SU-DHL-6 (cell line): ENCODE data around the gene COLQ.

Experiments
- H2AFZ ChIP-seq: fragments of 200-600 bp; sonication (generic); 2 replicates; pipeline ENCODE4 v1.6.1; 2014; ENCODE audit warnings: low read depth, mild to moderate bottlenecking, moderate library complexity, mixed read lengths, antibody characterized with exemption, low read length; ENCODE audit not compliant: severe bottlenecking
- H3F3A ChIP-seq: fragments of 200-600 bp; shearing (Covaris generic); 2 replicates; pipeline ENCODE4 v1.6.0; 2016; ENCODE audit warnings: antibody characterized with exemption, mild to moderate bottlenecking; ENCODE audit not compliant: insufficient read depth
- H3K27ac ChIP-seq: fragments of 200-600 bp; sonication (generic); 2 replicates; pipeline ENCODE4 v1.5.1; 2016; ENCODE audit warnings: low read depth, mild to moderate bottlenecking, low read length, moderate library complexity, mixed read lengths
- H3K27me3 ChIP-seq: fragments of 200-600 bp; sonication (generic), shearing (Covaris generic); 2 replicates; pipeline ENCODE4 v1.6.0; 2014; ENCODE audit warnings: mild to moderate bottlenecking, low read length
- H3K36me3 ChIP-seq: fragments of 200-600 bp; sonication (generic); 2 replicates; pipeline ENCODE4 v1.6.1; 2014; ENCODE audit warnings: mild to moderate bottlenecking, low read length, mixed read lengths
- H3K4me2 ChIP-seq: fragments of 300-600, 200-600 bp; shearing (Covaris generic), sonication (generic); 2 replicates; pipeline ENCODE4 v1.6.0; 2014; ENCODE audit warnings: low read length, low read depth, mild to moderate bottlenecking; ENCODE audit not compliant: poor library complexity, severe bottlenecking
- H3K4me3 ChIP-seq: fragments of 200-600 bp; sonication (generic); 2 replicates; pipeline ENCODE4 v1.5.1; 2014; ENCODE audit warnings: antibody characterized with exemption, low read length, mild to moderate bottlenecking, mixed read lengths; ENCODE audit not compliant: insufficient read depth, poor library complexity, severe bottlenecking
- H3K79me2 ChIP-seq: fragments of 200-600 bp; sonication (generic); 2 replicates; pipeline ENCODE4 v1.6.1; 2014; ENCODE audit warnings: mild to moderate bottlenecking, low read length, moderate library complexity; ENCODE audit not compliant: insufficient read depth
- H3K9ac ChIP-seq: fragments of 200-600 bp; sonication (generic); 2 replicates; pipeline ENCODE4 v1.7.0; 2014; ENCODE audit warnings: mild to moderate bottlenecking, low read length
- H3K9me2 ChIP-seq: fragments of 200-600 bp; sonication (generic); replicated peaks from 2 replicates; pipeline ENCODE4 v1.6.1; 2014; ENCODE audit warnings: low read length; ENCODE audit not compliant: insufficient read depth
- H3K9me3 ChIP-seq: fragments of 200-600 bp; sonication (generic); 2 replicates; pipeline ENCODE4 v1.6.1; 2014; ENCODE audit warnings: low read length, mixed read lengths; ENCODE audit not compliant: insufficient read depth
- H4K20me1 ChIP-seq: fragments of 200-600 bp; sonication (generic); 2 replicates; pipeline ENCODE4 v1.6.1; 2014; ENCODE audit warnings: low read depth, mild to moderate bottlenecking, antibody characterized with exemption, low read length, moderate library complexity, mixed read lengths
- CTCF ChIP-seq: fragments of 200-600 bp; sonication (generic); IDR thresholded peaks from one replicate; pipeline ENCODE4 v1.5.1; 2017; ENCODE audit warnings: antibody characterized with exemption, mild to moderate bottlenecking, low read length, moderate library complexity; ENCODE audit not compliant: insufficient read depth, poor library complexity, severe bottlenecking
- EZH2phosphoT487 ChIP-seq: fragments of 200-600 bp; sonication (generic), shearing (Covaris generic); conservative IDR thresholded peaks from 2 replicates; pipeline ENCODE4 v1.6.1; 2018; ENCODE audit warnings: mild to moderate bottlenecking, antibody characterized with exemption, low read length, moderate library complexity, mixed read lengths

Gene COLQ

DNA sequence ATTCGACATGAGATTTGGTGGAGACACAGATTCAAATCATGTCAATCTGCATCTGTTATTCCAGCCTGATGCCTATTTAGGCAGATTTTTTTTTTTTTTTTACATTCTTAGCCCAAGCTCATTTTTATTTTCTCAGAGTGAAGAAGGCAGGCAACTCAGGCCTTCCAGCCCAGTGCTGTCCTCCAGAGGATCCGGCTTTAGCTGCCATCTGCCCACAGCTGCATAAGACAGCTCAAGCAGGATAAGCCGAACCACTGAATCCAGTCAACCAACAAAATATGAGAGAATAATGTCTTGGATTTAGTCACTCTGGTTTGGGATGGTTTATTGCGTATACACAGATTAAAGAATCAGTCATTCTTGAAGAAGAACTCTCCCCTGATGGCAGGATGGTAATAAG, 19.9 kb upstream of the COLQ start:
- no peaks in the 10 kb centered on the region for H3K9me3 ChIP-seq
- H3K79me2 ChIP-seq, result no peaks in the 10 kb centered on the region
- H3K4me2 ChIP-seq, result no peak overlapping the region
- H3F3A ChIP-seq, result no peaks in the 10 kb centered on the region
- H3K27ac ChIP-seq, result no peak overlapping the region
- H2AFZ ChIP-seq, result no peak overlapping the region
- no peak overlapping the region for H3K9ac ChIP-seq
- no peaks in the 10 kb centered on the region for H3K9me2 ChIP-seq
- H3K27me3 ChIP-seq, result no peaks in the 10 kb centered on the region
- H4K20me1 ChIP-seq, result no peaks in the 10 kb centered on the region
- H3K4me3 ChIP-seq, result no peak overlapping the region
- H3K36me3 ChIP-seq, result no peaks in the 10 kb centered on the region
- no peak for TF ChIP-seq CTCF
- no peak for TF ChIP-seq EZH2phosphoT487

DNA sequence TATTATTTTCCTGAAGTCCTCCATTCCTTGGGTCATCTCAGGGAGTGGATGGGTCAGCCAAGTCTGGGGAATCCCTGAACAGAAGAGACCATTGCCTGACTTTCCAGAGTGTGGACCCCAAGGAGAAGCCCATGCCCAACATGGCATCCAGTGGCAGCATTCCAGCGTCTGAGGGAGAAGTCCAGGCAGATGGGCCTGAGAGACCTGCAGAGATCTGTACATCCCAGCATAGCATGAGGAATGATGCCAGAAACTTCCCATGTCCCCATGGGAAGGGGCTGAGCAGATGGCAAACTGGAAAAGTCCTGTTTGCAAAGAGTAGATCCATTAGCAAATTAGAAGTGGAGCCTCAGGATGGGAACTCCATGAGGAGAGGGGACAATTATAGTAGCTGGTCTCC, 17.6 kb upstream of the COLQ start:
- no peaks in the 10 kb centered on the region for H3K36me3 ChIP-seq
- H2AFZ ChIP-seq, result no peak overlapping the region
- no peaks in the 10 kb centered on the region for H3K9me2 ChIP-seq

DNA sequence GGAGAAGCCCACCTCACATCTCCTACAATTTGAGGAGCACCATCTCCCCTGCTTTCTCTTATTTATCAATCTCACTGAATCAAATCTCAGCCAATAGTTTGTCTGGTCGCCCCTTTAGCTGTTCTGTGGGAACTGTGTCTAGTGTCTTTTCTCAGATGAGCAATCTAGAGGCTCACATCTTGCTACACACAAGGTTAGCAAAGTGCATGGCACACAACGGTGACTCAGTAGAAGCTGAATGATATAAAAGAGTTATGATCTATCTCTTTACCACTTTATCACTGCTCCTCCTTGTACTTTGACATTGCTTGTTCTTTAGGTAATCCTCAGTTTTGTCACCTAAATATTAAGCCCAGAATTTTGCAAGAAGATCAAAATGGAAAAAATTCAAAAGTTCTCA, 16.8 kb upstream of the COLQ start:
- TF ChIP-seq CTCF (no peak), EZH2phosphoT487 (no peak)
- no peaks in the 10 kb centered on the region for H3K9me2 ChIP-seq
- H3K4me2 ChIP-seq, result no peak overlapping the region
- H3K9ac ChIP-seq, result no peak overlapping the region
- H3K36me3 ChIP-seq, result no peaks in the 10 kb centered on the region
- H2AFZ ChIP-seq, result no peak overlapping the region
- H4K20me1 ChIP-seq, result no peaks in the 10 kb centered on the region
- no peak overlapping the region for H3K4me3 ChIP-seq
- no peaks in the 10 kb centered on the region for H3K27me3 ChIP-seq
- no peaks in the 10 kb centered on the region for H3F3A ChIP-seq
- H3K79me2 ChIP-seq, result no peaks in the 10 kb centered on the region
- H3K9me3 ChIP-seq, result no peaks in the 10 kb centered on the region
- no peak overlapping the region for H3K27ac ChIP-seq

More for the DNA sequence above, 17.6 kb upstream of the COLQ start:
- Histone ChIP-seq H3K4me3 (no peak overlapping the region), H3K9ac (no peak overlapping the region), H4K20me1 (no peaks in the 10 kb centered on the region), H3K79me2 (no peaks in the 10 kb centered on the region), H3K27me3 (no peaks in the 10 kb centered on the region), H3F3A (no peaks in the 10 kb centered on the region), H3K27ac (no peak overlapping the region), H3K9me3 (no peaks in the 10 kb centered on the region), H3K4me2 (no peak overlapping the region)
- TF ChIP-seq EZH2phosphoT487 (no peak), CTCF (no peak)
